IPS-18a (cell line): ENCODE data around the gene TMEM88.
"Not testable (repeated sequence)": the region's sequence is repeated elsewhere in the genome, so short reads cannot be mapped to it uniquely, and the experiment has no call there.

ENCODE experiments used
- H3K27ac ChIP-seq: one replicate; pipeline ENCODE4 v1.5.1; 2013; ENCODE audit warnings: low read length
- H3K27me3 ChIP-seq: one replicate; pipeline ENCODE4 v1.6.1; 2013; ENCODE audit warnings: mild to moderate bottlenecking, low read length; ENCODE audit not compliant: control insufficient read depth, insufficient read depth
- H3K36me3 ChIP-seq: one replicate; pipeline ENCODE4 v1.6.1; 2013; ENCODE audit warnings: low read depth, low read length; ENCODE audit not compliant: control insufficient read depth
- H3K4me1 ChIP-seq: one replicate; pipeline ENCODE4 v1.6.1; 2013; ENCODE audit warnings: low read depth, low read length; ENCODE audit not compliant: control insufficient read depth
- H3K4me3 ChIP-seq: one replicate; pipeline ENCODE4 v1.5.1; 2013; ENCODE audit warnings: low read length
- H3K9ac ChIP-seq: one replicate; pipeline ENCODE4 v1.6.1; 2013; ENCODE audit warnings: mild to moderate bottlenecking, low read length, moderate library complexity
- H3K9me3 ChIP-seq: one replicate; pipeline ENCODE4 v1.6.1; 2013; ENCODE audit warnings: low read depth, low read length; ENCODE audit not compliant: control insufficient read depth

The TMEM88 gene

DNA sequence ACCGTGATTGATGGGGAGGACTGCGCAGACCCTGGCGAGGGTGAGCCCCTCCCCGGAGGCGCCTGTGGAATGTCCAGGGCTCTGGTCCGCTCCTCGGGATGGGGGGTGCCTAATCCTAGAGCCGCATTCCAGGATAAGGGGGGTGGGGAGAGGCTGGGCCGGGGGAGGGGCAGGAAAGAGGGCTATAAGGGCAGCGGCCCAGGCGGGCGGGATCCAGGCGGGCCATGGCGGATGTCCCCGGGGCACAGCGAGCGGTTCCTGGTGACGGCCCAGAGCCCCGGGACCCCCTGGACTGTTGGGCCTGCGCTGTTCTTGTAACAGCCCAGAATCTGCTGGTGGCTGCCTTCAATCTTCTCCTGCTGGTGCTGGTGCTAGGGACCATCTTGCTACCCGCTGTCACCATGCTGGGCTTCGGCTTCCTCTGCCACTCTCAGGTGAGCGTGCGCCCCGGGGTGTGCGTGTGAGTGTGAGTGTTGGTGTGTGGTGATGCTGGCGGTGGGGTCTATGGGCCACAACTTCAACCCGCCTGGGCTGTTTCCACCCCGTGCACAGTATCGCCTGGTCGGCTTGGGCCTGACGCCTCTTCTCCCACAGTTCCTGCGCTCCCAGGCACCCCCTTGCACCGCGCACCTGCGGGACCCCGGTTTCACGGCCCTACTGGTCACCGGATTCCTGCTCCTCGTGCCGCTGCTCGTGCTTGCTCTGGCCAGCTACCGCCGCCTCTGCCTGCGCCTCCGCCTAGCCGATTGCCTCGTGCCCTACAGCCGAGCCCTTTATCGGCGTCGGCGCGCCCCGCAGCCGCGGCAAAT, at the start of gene TMEM88:
TSS of gene TMEM88 (plus strand) at position 216 of the 809 bp plus-strand sequence. CDS start at position 225, 9 bp downstream.
- no peaks in the 10 kb centered on the region for H3K36me3 ChIP-seq
- H3K27me3 ChIP-seq: peaks cover 58% of the 10 kb centered on the region
- no peak within 1 kb of the TSS for H3K27ac ChIP-seq
- no peak within 1 kb of the TSS for H3K9ac ChIP-seq
- peak within 1 kb of the TSS; percentile 80 for H3K4me3 ChIP-seq
- H3K4me1 ChIP-seq: peaks cover 26% of the 10 kb centered on the region
- H3K9me3 ChIP-seq: no peaks in the 10 kb centered on the region

GRCh38 chr17:7806587-7806986, 48.3 kb upstream of the TMEM88 start:
- Histone ChIP-seq H3K4me3 (no peak overlapping the region), H3K4me1 (no peaks in the 10 kb centered on the region), H3K27ac (no peak overlapping the region), H3K9me3 (no peaks in the 10 kb centered on the region), H3K9ac (no peak overlapping the region), H3K27me3 (no peaks in the 10 kb centered on the region), H3K36me3 (no peaks in the 10 kb centered on the region)

GRCh38 chr17:7807206-7807605, 47.7 kb upstream of the TMEM88 start:
- Histone ChIP-seq H3K4me1 (no peaks in the 10 kb centered on the region), H3K4me3 (no peak overlapping the region), H3K9me3 (no peaks in the 10 kb centered on the region), H3K36me3 (no peaks in the 10 kb centered on the region), H3K27me3 (no peaks in the 10 kb centered on the region), H3K9ac (no peak overlapping the region), H3K27ac (no peak overlapping the region)

DNA sequence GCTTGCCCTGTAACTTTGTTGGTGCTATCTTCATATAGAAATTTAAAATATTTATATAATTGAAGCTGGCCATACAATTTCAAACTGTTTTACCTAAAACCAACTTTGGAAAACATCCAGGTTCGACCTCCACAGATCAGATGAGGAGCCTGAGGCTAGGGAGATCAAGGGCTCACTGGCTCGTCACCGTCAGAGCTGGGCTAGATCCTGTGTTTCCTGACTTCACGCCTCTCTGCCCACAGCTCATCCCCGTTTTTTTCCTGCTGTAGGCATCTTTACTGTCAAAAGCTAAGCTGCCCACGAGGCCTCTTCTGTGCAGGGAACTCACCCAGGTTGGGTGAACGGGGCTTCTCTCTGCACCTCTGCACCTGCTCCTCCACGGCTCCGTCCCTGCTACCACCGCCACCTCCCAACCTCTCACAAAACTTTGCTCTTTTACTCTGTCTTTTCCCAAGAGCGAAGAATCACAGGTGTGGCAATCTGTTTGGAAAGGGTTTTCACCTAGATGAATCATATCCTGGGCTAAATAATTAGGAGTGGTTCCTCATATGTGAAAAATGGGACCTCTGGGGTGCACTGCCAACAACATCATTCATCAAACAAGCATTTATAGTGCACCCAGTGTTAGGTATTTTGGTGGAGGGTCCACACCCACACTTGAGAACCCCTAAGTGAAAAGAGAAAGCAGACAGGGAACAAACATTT, 45.6 kb upstream of the TMEM88 start:
- Histone ChIP-seq H3K4me3 (no peak overlapping the region), H3K36me3 (no peaks in the 10 kb centered on the region), H3K9ac (no peak overlapping the region)

DNA sequence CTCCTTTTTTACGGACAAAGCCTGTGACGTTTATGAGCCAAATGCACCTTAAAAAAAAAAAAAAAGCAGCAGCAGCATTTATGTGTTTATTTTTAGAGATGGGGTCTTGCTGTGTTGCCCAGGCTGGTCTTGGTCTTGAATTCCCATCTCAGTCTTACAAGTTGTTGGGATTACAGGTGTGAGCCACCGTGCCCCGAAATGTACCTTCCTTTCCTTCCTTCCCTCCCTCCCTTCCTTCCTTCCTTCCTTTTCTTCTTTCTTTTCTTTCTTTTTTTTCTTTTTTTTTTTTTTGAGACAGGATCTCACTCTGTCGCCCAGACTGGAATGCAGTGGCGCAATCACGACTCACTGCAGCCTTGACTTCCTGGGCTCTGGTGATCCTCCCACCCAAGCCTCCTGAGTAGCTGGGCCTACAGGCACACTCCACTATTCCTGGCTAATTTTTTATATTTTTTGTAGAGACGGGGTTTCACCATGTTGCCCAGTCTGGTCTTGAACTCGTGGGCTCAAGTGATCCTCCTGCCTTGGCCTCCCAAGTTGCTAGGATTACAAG, 45.0 kb upstream of the TMEM88 start:
- H3K4me1 ChIP-seq, H3K27ac ChIP-seq, H3K9me3 ChIP-seq, H3K4me3 ChIP-seq, H3K36me3 ChIP-seq, H3K27me3 ChIP-seq, H3K9ac ChIP-seq: not testable (repeated sequence)

More for the DNA sequence above, 45.6 kb upstream of the TMEM88 start:
- Histone ChIP-seq H3K27ac (no peak overlapping the region), H3K4me1 (no peaks in the 10 kb centered on the region), H3K9me3 (no peaks in the 10 kb centered on the region), H3K27me3 (no peaks in the 10 kb centered on the region)

DNA sequence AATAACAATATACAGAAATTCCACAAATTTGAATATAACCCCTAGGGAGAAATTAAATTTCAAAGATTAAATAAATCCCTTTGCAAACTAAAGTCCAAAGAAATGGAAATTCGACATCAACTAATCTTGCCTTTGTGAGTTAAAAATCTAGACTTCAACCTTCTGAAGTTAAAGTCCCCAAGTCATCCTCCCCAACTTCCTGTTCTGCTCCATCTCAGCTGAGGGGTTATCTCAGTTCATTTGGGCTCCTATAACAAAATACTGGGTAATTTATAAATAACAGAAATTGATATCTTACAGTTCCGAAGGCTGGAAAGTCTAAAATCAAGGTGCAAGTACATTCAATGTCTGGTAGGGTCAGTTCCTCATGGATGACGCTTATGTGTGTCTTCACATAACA, 43.6 kb upstream of the TMEM88 start:
- H3K27ac ChIP-seq: no peak overlapping the region
- no peaks in the 10 kb centered on the region for H3K36me3 ChIP-seq

DNA sequence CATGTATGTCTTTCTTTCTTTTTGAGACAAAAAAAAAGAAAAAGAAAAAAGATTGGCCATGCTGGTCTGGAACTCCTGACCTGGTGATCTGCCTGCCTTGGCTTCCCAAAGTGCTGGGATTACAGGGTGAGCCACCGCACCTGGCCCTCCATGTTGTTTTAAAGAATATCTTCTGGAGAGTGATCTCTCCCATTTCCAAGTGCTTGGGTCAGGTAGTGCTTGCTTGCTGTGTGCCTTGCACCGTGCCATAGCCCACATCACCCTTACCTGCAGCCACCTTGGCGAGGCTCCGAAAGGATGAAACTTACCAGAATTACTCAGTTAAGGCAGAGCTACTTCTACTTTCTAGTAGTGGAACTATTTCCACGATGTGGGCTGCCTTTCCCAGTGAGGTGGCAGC, 39.9 kb upstream of the TMEM88 start:
- Histone ChIP-seq H3K36me3 (no peaks in the 10 kb centered on the region), H3K27me3 (no peaks in the 10 kb centered on the region), H3K9me3 (no peaks in the 10 kb centered on the region), H3K4me1 (no peaks in the 10 kb centered on the region), H3K9ac (no peak overlapping the region), H3K27ac (no peak overlapping the region), H3K4me3 (no peak overlapping the region)

More for the DNA sequence above, 43.6 kb upstream of the TMEM88 start:
- Histone ChIP-seq H3K9me3 (no peaks in the 10 kb centered on the region), H3K27me3 (no peaks in the 10 kb centered on the region), H3K4me3 (no peak overlapping the region), H3K4me1 (no peaks in the 10 kb centered on the region), H3K9ac (no peak overlapping the region)

- no peak overlapping the region for H3K4me3 ChIP-seq
- no peak overlapping the region for H3K9ac ChIP-seq
- no peaks in the 10 kb centered on the region for H3K9me3 ChIP-seq
- H3K4me1 ChIP-seq: no peaks in the 10 kb centered on the region
- H3K36me3 ChIP-seq: no peaks in the 10 kb centered on the region
- no peaks in the 10 kb centered on the region for H3K27me3 ChIP-seq
- H3K27ac ChIP-seq: no peak overlapping the region
Observed at GRCh38 chr17:7816926-7817642, 37.8 kb upstream of the TMEM88 start.

- no peaks in the 10 kb centered on the region for H3K36me3 ChIP-seq
- H3K9ac ChIP-seq: no peak overlapping the region
- H3K4me3 ChIP-seq: no peak overlapping the region
- no peaks in the 10 kb centered on the region for H3K9me3 ChIP-seq
- no peaks in the 10 kb centered on the region for H3K27me3 ChIP-seq
- H3K27ac ChIP-seq: no peak overlapping the region
- H3K4me1 ChIP-seq: no peaks in the 10 kb centered on the region
Observed at GRCh38 chr17:7817643-7817964, 37.3 kb upstream of the TMEM88 start.

- H3K36me3 ChIP-seq: no peaks in the 10 kb centered on the region
- no peaks in the 10 kb centered on the region for H3K27me3 ChIP-seq
- H3K9me3 ChIP-seq: no peaks in the 10 kb centered on the region
- H3K4me1 ChIP-seq: no peaks in the 10 kb centered on the region
- H3K9ac ChIP-seq: no peak overlapping the region
- no peak overlapping the region for H3K4me3 ChIP-seq
- H3K27ac ChIP-seq: no peak overlapping the region
Observed at GRCh38 chr17:7818026-7818425, 36.8 kb upstream of the TMEM88 start.

DNA sequence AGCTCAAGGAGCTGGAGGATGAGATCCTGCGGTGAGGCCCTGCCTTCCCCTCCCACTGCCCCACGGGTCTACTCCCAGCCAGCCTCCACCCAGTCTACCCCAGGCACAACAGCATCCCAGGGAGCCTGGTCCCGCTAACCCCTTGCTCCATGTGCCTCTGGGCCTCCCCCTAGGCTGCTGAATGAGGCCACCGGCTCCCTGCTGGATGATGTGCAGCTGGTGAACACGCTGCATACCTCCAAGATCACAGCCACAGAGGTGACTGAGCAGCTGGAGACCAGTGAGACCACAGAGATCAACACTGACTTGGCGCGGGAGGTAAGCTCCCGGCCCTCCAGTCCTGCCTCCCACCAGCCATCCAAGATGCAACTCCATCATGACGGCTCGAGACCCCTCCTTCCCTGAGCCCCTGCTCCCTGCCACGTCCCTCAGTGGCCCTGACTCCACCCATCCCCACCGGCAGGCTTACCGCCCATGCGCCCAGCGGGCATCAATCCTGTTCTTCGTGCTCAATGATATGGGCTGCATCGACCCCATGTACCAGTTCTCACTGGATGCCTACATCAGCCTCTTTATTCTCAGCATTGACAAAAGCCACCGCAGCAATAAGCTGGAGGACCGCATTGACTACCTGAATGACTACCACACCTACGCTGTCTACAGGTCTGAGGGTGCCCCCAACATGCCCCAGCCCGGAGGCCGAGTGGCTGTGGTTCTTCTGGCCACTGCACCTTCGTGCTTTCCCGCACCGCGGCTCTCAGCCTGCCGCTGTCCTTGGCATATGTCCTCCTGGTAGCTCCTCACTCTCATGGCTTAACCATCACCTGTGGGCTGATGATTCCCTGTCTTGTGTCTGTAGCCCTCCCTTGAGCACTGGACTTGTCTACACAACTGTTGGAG, 35.9 kb upstream of the TMEM88 start:
- Histone ChIP-seq H3K27me3 (peaks cover 4% of the 10 kb centered on the region), H3K4me1 (peaks cover 3% of the 10 kb centered on the region), H3K36me3 (no peaks in the 10 kb centered on the region), H3K9me3 (no peaks in the 10 kb centered on the region), H3K27ac (no peak overlapping the region), H3K4me3 (no peak overlapping the region), H3K9ac (no peak overlapping the region)
